Esophagus muscularis mucosa (tissue), 4 donors: ENCODE data around the gene VPS9D1.

Experiments
- CTCF ChIP-seq, 3 experiments: fragments of 200-600 bp in 2 of 3; fragments of 450-650 bp in 1 of 3; sonication (generic) in 2 of 3; IDR thresholded peaks; one replicate each; pipeline ENCODE4 v1.5.1; 2017 to 2019; ENCODE audit warnings: antibody characterized with exemption in 3 of 3, mild to moderate bottlenecking in 2 of 3, moderate library complexity in 1 of 3
- EP300 ChIP-seq: sonication (generic); formaldehyde crosslinking; IDR thresholded peaks from one replicate; pipeline ENCODE4 v1.6.1; 2017; ENCODE audit warnings: antibody characterized with exemption
- POLR2A ChIP-seq: fragments of 450-650 bp; IDR thresholded peaks from one replicate; pipeline ENCODE4 v1.6.1; 2017; ENCODE audit warnings: antibody characterized with exemption, moderate library complexity, mild to moderate bottlenecking, low read depth
- POLR2AphosphoS5 ChIP-seq, 2 donors: sonication (generic); formaldehyde crosslinking; IDR thresholded peaks; one replicate each; pipeline ENCODE4 v1.6.1; 2017; ENCODE audit warnings: antibody characterized with exemption in 2 of 2

GRCh38 chr16:89669755-89670154 lies 50.9 kb downstream of the VPS9D1 start:
- TF ChIP-seq CTCF (IDR thresholded peaks at IDR 0.05) (no peak), POLR2A (no peak), POLR2AphosphoS5 (IDR thresholded peaks at IDR 0.05) (no peak), EP300 (no peak)
